HAP-1 (cell line): Measurements from ENCODE around the gene CAMTA1.
"Not testable (repeated sequence)": the region's sequence is repeated elsewhere in the genome, so short reads cannot be mapped to it uniquely, and the experiment has no call there.

Source experiments
- DNase-seq, 2 experiments: peaks; one replicate each; pipeline ENCODE4 v3.0.0-alpha.2; 2016 to 2020; ENCODE audit warnings: low spot score in 2 of 2
- H3K27me3 ChIP-seq: fragments of 250-450 bp; sonication (Bioruptor Pico); 2 replicates; pipeline ENCODE4 v1.5.1; 2020; ENCODE audit warnings: low read depth, mild to moderate bottlenecking, moderate library complexity
- H3K36me3 ChIP-seq: fragments of 250-450 bp; sonication (Bioruptor Pico); replicated peaks from 2 replicates; pipeline ENCODE4 v1.5.1; 2020; ENCODE audit warnings: mild to moderate bottlenecking
- H3K4me1 ChIP-seq: fragments of 250-450 bp; sonication (Bioruptor Pico); 2 replicates; pipeline ENCODE4 v1.5.1; 2020; ENCODE audit warnings: mild to moderate bottlenecking
- H3K4me3 ChIP-seq: fragments of 250-450 bp; sonication (Bioruptor Pico); 2 replicates; pipeline ENCODE4 v1.5.1; 2020; ENCODE audit warnings: mild to moderate bottlenecking, moderate library complexity
- H3K9me3 ChIP-seq: fragments of 250-450 bp; sonication (Bioruptor Pico); 2 replicates; pipeline ENCODE4 v1.5.1; 2020; ENCODE audit warnings: mild to moderate bottlenecking, moderate library complexity
- in situ Hi-C: fragments of 300-500 bp; cut with MboI; formaldehyde crosslinking; loops from 3 replicates; pipeline ENCODE4 v1.14.3; 2020; ENCODE audit warnings: low sequenced_read_pairs, inconsistent platforms, mixed read lengths

Gene CAMTA1

GRCh38 chr1:6909401-6909800 is 124.1 kb downstream of the CAMTA1 start:
- in situ Hi-C loops, result no loop called here
- Histone ChIP-seq H3K9me3 (no peaks in the 10 kb centered on the region), H3K4me3 (no peak overlapping the region), H3K36me3 (no peaks in the 10 kb centered on the region), H3K4me1 (no peaks in the 10 kb centered on the region), H3K27me3 (no peaks in the 10 kb centered on the region; the same call in 1 of the 2 replicates)
- DNase-seq, result no peak

DNA sequence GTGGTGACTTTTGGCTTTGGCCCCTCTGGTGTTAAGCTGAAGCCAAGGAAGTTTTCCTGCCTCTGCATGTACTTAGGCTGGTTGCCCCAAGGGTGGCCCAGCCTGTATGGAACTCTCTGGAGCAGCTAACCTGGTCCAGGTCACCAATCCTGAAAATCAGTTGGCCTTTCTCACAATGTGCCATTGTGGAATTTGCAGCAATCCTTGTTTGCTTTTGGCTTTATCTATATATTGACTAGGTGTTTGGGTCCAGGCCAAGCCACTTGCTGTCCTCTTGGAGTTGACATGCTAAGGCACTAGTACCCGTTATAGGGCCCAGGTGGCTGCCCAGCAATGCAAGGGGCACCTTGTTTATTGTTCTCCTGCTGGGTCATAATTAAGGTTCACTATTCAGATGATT is 124.6 kb downstream of the CAMTA1 start:
- H3K4me1 ChIP-seq, result no peaks in the 10 kb centered on the region
- H3K36me3 ChIP-seq, result no peaks in the 10 kb centered on the region
- no peaks in the 10 kb centered on the region; the same call in 1 of the 2 replicates for H3K27me3 ChIP-seq
- no peak for DNase-seq
- H3K9me3 ChIP-seq, result no peaks in the 10 kb centered on the region
- H3K4me3 ChIP-seq, result no peak overlapping the region
- in situ Hi-C loops, result no loop called here

- Histone ChIP-seq H3K4me1 (no peaks in the 10 kb centered on the region), H3K4me3 (no peak overlapping the region), H3K9me3 (no peaks in the 10 kb centered on the region), H3K36me3 (no peaks in the 10 kb centered on the region), H3K27me3 (no peaks in the 10 kb centered on the region; the same call in 1 of the 2 replicates)
- DNase-seq, result no peak
- in situ Hi-C loops, result no loop called here
Observed at GRCh38 chr1:6911021-6911941, 126.0 kb downstream of the CAMTA1 start.

DNA sequence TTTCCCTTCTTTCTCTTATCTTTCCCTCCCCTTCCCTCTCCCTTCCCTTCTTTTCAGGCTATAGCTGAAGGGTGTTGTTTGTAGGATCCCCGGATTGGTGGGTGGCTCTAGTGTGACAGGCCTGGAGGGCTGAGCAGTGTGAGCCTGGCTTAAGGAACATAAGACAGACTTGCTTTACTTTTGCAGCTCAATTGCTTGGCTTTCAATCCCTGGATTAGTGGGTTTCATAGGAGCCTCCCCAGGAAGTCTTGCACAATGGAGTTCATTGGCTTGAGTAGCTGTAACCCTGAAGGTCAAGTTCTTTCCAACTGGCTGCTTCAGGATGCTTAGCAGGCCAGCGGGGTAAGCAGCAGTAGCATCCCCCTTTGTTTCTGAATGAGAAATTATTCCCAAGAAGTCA is 126.7 kb downstream of the CAMTA1 start:
- no peak overlapping the region for H3K4me3 ChIP-seq
- no peak for DNase-seq
- no peaks in the 10 kb centered on the region for H3K4me1 ChIP-seq
- no peaks in the 10 kb centered on the region; the same call in 1 of the 2 replicates for H3K27me3 ChIP-seq
- no peaks in the 10 kb centered on the region for H3K36me3 ChIP-seq
- H3K9me3 ChIP-seq, result no peaks in the 10 kb centered on the region
- in situ Hi-C loops, result no loop called here

- Histone ChIP-seq H3K4me1 (no peaks in the 10 kb centered on the region), H3K4me3 (no peak overlapping the region), H3K9me3 (no peaks in the 10 kb centered on the region), H3K36me3 (no peaks in the 10 kb centered on the region), H3K27me3 (no peaks in the 10 kb centered on the region; the same call in 1 of the 2 replicates)
- in situ Hi-C loops, result no loop called here
- no peak for DNase-seq
Observed at GRCh38 chr1:6912518-6912917, 127.3 kb downstream of the CAMTA1 start.

- no peaks in the 10 kb centered on the region for H3K4me1 ChIP-seq
- no peak for DNase-seq
- in situ Hi-C loops, result no loop called here
- H3K27me3 ChIP-seq, result no peaks in the 10 kb centered on the region; the same call in 1 of the 2 replicates
- no peaks in the 10 kb centered on the region for H3K36me3 ChIP-seq
- no peak overlapping the region for H3K4me3 ChIP-seq
- H3K9me3 ChIP-seq, result no peaks in the 10 kb centered on the region
Observed at GRCh38 chr1:6913086-6913485, 127.8 kb downstream of the CAMTA1 start.

DNA sequence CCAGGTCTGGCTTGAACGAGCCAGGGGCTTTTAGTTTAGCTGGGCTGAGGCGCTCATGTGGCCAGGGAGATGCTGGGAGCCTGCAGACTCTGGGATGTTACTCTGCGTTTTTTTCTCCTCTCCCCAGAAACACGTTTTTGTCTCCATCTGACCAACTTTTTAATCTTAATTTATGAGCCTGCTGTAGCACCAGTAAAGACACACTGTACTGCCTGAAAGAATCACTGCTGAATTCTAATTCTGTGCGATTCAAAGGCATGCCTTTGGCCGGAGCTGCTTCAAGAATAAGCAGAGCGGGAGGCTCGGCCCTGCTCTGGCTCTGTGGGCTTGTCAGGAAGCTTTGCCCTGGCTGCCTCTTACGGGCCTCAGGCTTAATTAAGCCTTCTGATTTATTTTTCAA is 129.5 kb downstream of the CAMTA1 start:
- Histone ChIP-seq H3K9me3 (no peaks in the 10 kb centered on the region), H3K4me1 (no peaks in the 10 kb centered on the region), H3K36me3 (no peaks in the 10 kb centered on the region), H3K4me3 (no peak overlapping the region), H3K27me3 (no peaks in the 10 kb centered on the region)
- no peak for DNase-seq
- in situ Hi-C loops, result no loop called here

GRCh38 chr1:6915999-6916565 is 130.8 kb downstream of the CAMTA1 start:
- Histone ChIP-seq H3K4me1 (no peaks in the 10 kb centered on the region), H3K27me3 (no peaks in the 10 kb centered on the region), H3K4me3 (no peak overlapping the region), H3K36me3 (no peaks in the 10 kb centered on the region), H3K9me3 (no peaks in the 10 kb centered on the region)
- no peak for DNase-seq
- in situ Hi-C loops, result no loop called here

DNA sequence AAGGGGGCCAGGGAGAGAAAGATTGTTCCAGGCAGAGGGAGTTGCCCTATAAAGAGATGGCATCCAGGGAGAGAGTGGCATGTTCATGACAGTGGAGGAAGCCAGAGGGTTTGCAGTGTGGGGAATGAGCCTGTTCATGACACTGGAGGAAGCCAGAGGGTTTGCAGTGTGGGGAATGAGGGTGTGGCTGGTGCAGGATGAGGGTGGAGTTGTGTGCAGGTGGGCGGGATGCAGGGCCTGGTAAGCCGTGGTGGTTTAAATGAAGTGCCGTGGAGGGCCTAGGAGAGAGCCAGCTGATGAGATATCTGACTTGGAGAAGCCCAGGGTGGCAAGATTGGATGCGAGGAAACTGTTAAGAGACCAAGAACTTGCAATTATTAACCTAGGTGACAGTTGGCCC is 131.8 kb downstream of the CAMTA1 start:
- Histone ChIP-seq H3K9me3 (no peaks in the 10 kb centered on the region), H3K36me3 (no peaks in the 10 kb centered on the region), H3K27me3 (no peaks in the 10 kb centered on the region), H3K4me1 (no peaks in the 10 kb centered on the region), H3K4me3 (no peak overlapping the region)
- in situ Hi-C loops, result no loop called here
- DNase-seq, result no peak

GRCh38 chr1:6918186-6918924 is 133.1 kb downstream of the CAMTA1 start:
- Histone ChIP-seq H3K9me3 (no peaks in the 10 kb centered on the region), H3K27me3 (no peaks in the 10 kb centered on the region), H3K4me1 (no peaks in the 10 kb centered on the region), H3K36me3 (no peaks in the 10 kb centered on the region), H3K4me3 (no peak overlapping the region)
- no peak for DNase-seq
- in situ Hi-C loops, result no loop called here

DNA sequence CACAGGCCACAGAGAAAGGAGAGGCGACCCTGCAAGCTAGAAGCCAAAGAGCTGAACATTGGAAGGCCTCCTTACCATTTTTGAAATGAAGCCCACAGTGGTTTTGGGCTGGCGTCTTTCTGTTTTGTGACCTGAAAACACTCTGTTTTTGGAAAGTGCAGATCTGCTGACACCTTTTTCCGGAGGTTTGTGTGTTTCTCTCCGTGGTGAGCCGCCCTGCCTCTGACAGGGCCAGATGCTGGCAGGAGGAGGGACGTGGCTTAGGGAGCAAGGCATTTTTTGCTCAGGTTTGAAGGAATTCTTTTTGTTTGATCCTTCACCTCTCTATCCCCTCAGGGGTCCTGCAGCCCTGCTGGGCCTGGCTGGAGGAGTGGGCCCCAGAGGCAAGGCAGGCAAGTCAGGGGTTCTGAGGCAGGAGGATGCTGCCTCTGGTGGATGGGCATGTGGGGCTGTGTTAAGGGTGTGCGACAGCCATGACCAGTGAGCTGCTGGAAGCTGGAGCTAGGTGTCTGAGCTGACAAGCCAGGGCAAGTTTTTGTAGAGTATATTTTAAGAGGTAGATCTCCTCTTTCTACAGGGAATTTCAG is 133.8 kb downstream of the CAMTA1 start:
- in situ Hi-C loops, result no loop called here
- Histone ChIP-seq H3K9me3 (no peaks in the 10 kb centered on the region), H3K36me3 (no peaks in the 10 kb centered on the region), H3K27me3 (no peaks in the 10 kb centered on the region), H3K4me3 (no peak overlapping the region), H3K4me1 (no peaks in the 10 kb centered on the region)
- no peak for DNase-seq

DNA sequence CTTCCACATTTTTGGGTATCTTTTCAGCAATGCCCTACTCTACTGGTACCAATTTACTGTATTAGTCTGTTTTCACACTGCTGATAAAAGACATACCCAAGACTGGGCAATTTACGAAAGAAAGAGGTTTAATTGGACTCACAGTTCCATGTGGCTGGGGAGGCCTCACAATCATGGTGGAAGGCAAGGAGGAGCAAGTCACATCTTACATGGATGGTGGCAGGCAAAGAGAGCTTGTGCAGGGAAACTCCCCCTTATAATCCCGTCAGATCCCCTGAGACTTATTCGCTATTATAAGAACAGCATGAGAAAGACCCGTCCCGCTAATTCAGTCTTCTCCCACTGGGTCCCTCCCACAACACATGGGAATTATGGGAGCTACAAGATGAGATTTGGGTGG is 136.3 kb downstream of the CAMTA1 start:
- H3K27me3 ChIP-seq, H3K4me1 ChIP-seq, H3K9me3 ChIP-seq, DNase-seq, H3K36me3 ChIP-seq, H3K4me3 ChIP-seq, in situ Hi-C loops: not testable (repeated sequence)

- Histone ChIP-seq H3K36me3 (no peaks in the 10 kb centered on the region), H3K9me3 (no peaks in the 10 kb centered on the region), H3K4me3 (no peak overlapping the region), H3K27me3 (no peaks in the 10 kb centered on the region), H3K4me1 (no peaks in the 10 kb centered on the region)
- DNase-seq, result no peak
- in situ Hi-C loops, result no loop called here
Observed at GRCh38 chr1:6922096-6922931, 137.1 kb downstream of the CAMTA1 start.
